ENCODE results near the gene ANKZF1. TPM values are rescaled to one million over a fixed set of nuclear protein-coding genes. Genes with fewer than 3 reads are reported as not detected.

ANKZF1 gene
- total RNA-seq, 1 donor from 2014 or later, result 43.8 TPM

- FAIRE-seq, result no peak
- peaks cover 31% of the 10 kb centered on the region for H3K36me3 ChIP-seq (ENCODE audit: insufficient read depth, low read length)
- H3K9me3 Mint-ChIP-seq (ENCODE audit: unreplicated experiment), result no peaks in the 10 kb centered on the region
Observed at GRCh38 chr2:219234331-219234730, 4.7 kb downstream of the ANKZF1 start.

GRCh38 chr2:219243291-219243761, 13.7 kb downstream of the ANKZF1 start:
- H3K9ac ChIP-seq (ENCODE audit: low read length), result no peak overlapping the region
- H2AFZ ChIP-seq (ENCODE audit: low read depth, low read length), result no peak overlapping the region
- peaks cover 29% of the 10 kb centered on the region for H3K79me2 ChIP-seq (ENCODE audit: insufficient read depth, low read length)
- H3K9me3 Mint-ChIP-seq (ENCODE audit: unreplicated experiment), result no peaks in the 10 kb centered on the region
- no peaks in the 10 kb centered on the region for H3K27me3 ChIP-seq (ENCODE audit: insufficient read depth, low read length)
- no peak for DNase-seq (ENCODE audit: low read depth)
- peaks cover 5% of the 10 kb centered on the region for H3K36me3 Mint-ChIP-seq (ENCODE audit: low read depth, unreplicated experiment)
- no peak overlapping the region for H3K4me2 ChIP-seq (ENCODE audit: low read length)
- H3K36me3 ChIP-seq (ENCODE audit: insufficient read depth, low read length), result peaks cover 5% of the 10 kb centered on the region
- TF ChIP-seq EZH2 (IDR thresholded peaks at IDR 0.05; ENCODE audit: insufficient read depth, low read length), result no peak
- no peak for TF ChIP-seq CTCF (IDR thresholded peaks at IDR 0.05; ENCODE audit: insufficient read depth, low read depth, low read length)
- no peak overlapping the region for H3K27ac ChIP-seq (ENCODE audit: low read depth, low read length)
- FAIRE-seq, result no peak
- H3K4me3 Mint-ChIP-seq (ENCODE audit: unreplicated experiment), result no peak overlapping the region
- H3K9me3 ChIP-seq (ENCODE audit: insufficient read depth, low read depth, low read length), result no peaks in the 10 kb centered on the region
- peaks cover 15% of the 10 kb centered on the region for H3K4me1 ChIP-seq (ENCODE audit: insufficient read depth, low read length)
- H3K4me1 Mint-ChIP-seq (ENCODE audit: low read depth, unreplicated experiment), result peaks cover 7% of the 10 kb centered on the region
- H3K4me3 ChIP-seq (ENCODE audit: insufficient read depth, low read depth, low read length), result no peak overlapping the region
- H3K27me3 Mint-ChIP-seq (ENCODE audit: low read depth, unreplicated experiment), result no peaks in the 10 kb centered on the region
- no peaks in the 10 kb centered on the region for H4K20me1 ChIP-seq (ENCODE audit: insufficient read depth, low read length)
- H3K27ac Mint-ChIP-seq (ENCODE audit: unreplicated experiment), result no peak overlapping the region

More at GRCh38 chr2:219234331-219234730, 4.7 kb downstream of the ANKZF1 start:
- H3K4me1 ChIP-seq (ENCODE audit: insufficient read depth, low read length), result peaks cover 8% of the 10 kb centered on the region
- no peaks in the 10 kb centered on the region for H3K27me3 ChIP-seq (ENCODE audit: insufficient read depth, low read length)
- H2AFZ ChIP-seq (ENCODE audit: low read depth, low read length), result no peak overlapping the region
- no peak overlapping the region for H3K27ac ChIP-seq (ENCODE audit: low read depth, low read length)
- peaks cover 32% of the 10 kb centered on the region for H3K36me3 Mint-ChIP-seq (ENCODE audit: low read depth, unreplicated experiment)
- no peak overlapping the region for H3K4me3 ChIP-seq (ENCODE audit: insufficient read depth, low read depth, low read length)
- H3K9ac ChIP-seq (ENCODE audit: low read length), result no peak overlapping the region
- H3K4me1 Mint-ChIP-seq (ENCODE audit: low read depth, unreplicated experiment), result peaks cover 5% of the 10 kb centered on the region
- no peaks in the 10 kb centered on the region for H3K9me3 ChIP-seq (ENCODE audit: insufficient read depth, low read depth, low read length)
- H3K27me3 Mint-ChIP-seq (ENCODE audit: low read depth, unreplicated experiment), result no peaks in the 10 kb centered on the region
- no peaks in the 10 kb centered on the region for H4K20me1 ChIP-seq (ENCODE audit: insufficient read depth, low read length)
- H3K4me3 Mint-ChIP-seq (ENCODE audit: unreplicated experiment), result no peak overlapping the region
- no peak for DNase-seq (ENCODE audit: low read depth)
- no peak overlapping the region for H3K27ac Mint-ChIP-seq (ENCODE audit: unreplicated experiment)
- peaks cover 11% of the 10 kb centered on the region for H3K79me2 ChIP-seq (ENCODE audit: insufficient read depth, low read length)
- no peak overlapping the region for H3K4me2 ChIP-seq (ENCODE audit: low read length)
- TF ChIP-seq EZH2 (IDR thresholded peaks at IDR 0.05; ENCODE audit: insufficient read depth, low read length) (no peak), CTCF (IDR thresholded peaks at IDR 0.05; ENCODE audit: insufficient read depth, low read depth, low read length) (no peak)

GRCh38 chr2:219244789-219245147, 15.2 kb downstream of the ANKZF1 start:
- H3K9ac ChIP-seq (ENCODE audit: low read length), result peak overlapping the region; percentile 97
- no peak for DNase-seq (ENCODE audit: low read depth)
- Mint-ChIP-seq H3K4me1 (ENCODE audit: low read depth, unreplicated experiment) (peaks cover 20% of the 10 kb centered on the region), H3K4me3 (ENCODE audit: unreplicated experiment) (peak overlapping the region; percentile 96), H3K36me3 (ENCODE audit: low read depth, unreplicated experiment) (peaks cover 4% of the 10 kb centered on the region), H3K9me3 (ENCODE audit: unreplicated experiment) (no peaks in the 10 kb centered on the region), H3K27ac (ENCODE audit: unreplicated experiment) (peak overlapping the region; percentile 95), H3K27me3 (ENCODE audit: low read depth, unreplicated experiment) (no peaks in the 10 kb centered on the region)
- H4K20me1 ChIP-seq (ENCODE audit: insufficient read depth, low read length), result peaks cover 1% of the 10 kb centered on the region
- peaks cover 25% of the 10 kb centered on the region for H3K4me1 ChIP-seq (ENCODE audit: insufficient read depth, low read length)
- peak overlapping the region; percentile 83 for H2AFZ ChIP-seq (ENCODE audit: low read depth, low read length)
- no peaks in the 10 kb centered on the region for H3K27me3 ChIP-seq (ENCODE audit: insufficient read depth, low read length)
- H3K9me3 ChIP-seq (ENCODE audit: insufficient read depth, low read depth, low read length), result no peaks in the 10 kb centered on the region
- peaks cover 29% of the 10 kb centered on the region for H3K79me2 ChIP-seq (ENCODE audit: insufficient read depth, low read length)
- FAIRE-seq, result no peak
- no peak for TF ChIP-seq CTCF (IDR thresholded peaks at IDR 0.05; ENCODE audit: insufficient read depth, low read depth, low read length)
- TF ChIP-seq EZH2 (IDR thresholded peaks at IDR 0.05; ENCODE audit: insufficient read depth, low read length), result no peak
- no peaks in the 10 kb centered on the region for H3K36me3 ChIP-seq (ENCODE audit: insufficient read depth, low read length)
- H3K4me2 ChIP-seq (ENCODE audit: low read length), result peak overlapping the region; percentile 100
- H3K4me3 ChIP-seq (ENCODE audit: insufficient read depth, low read depth, low read length), result peak overlapping the region; percentile 94
- peak overlapping the region; percentile 95 for H3K27ac ChIP-seq (ENCODE audit: low read depth, low read length)

All from astrocyte (in vitro differentiated cells and primary cell).